Tibial nerve (tissue), 4 donors: ENCODE results near the gene CACNG5.

Source experiments
- CTCF ChIP-seq, 5 experiments: fragments of 200-600 bp in 3 of 5; fragments of 450-650 bp in 2 of 5; sonication (generic) in 3 of 5; IDR thresholded peaks; one replicate each; pipeline ENCODE4 v1.5.1; 2016 to 2019; ENCODE audit warnings: antibody characterized with exemption in 5 of 5, mild to moderate bottlenecking in 3 of 5, moderate library complexity in 2 of 5
- EP300 ChIP-seq, 2 donors: sonication (generic); formaldehyde crosslinking; IDR thresholded peaks; one replicate each; pipeline ENCODE4 v1.6.1; 2017; ENCODE audit warnings: antibody characterized with exemption in 2 of 2, mild to moderate bottlenecking in 1 of 2

- TF ChIP-seq CTCF (IDR thresholded peaks at IDR 0.05) (no peak), EP300 (IDR thresholded peaks at IDR 0.05) (no peak)
Observed at GRCh38 chr17:66904760-66905624, 70.1 kb downstream of the CACNG5 start.
